NT2/D1 (cell line): Measurements from ENCODE around the gene CD47.

ENCODE experiments used
- YY1 ChIP-seq: IDR thresholded peaks from 2 replicates; pipeline ENCODE4 v1.6.1; 2011; ENCODE audit not compliant: insufficient read length, insufficient read depth
- ZNF274 ChIP-seq: IDR thresholded peaks from 2 replicates; pipeline ENCODE4 v1.6.1; 2011; ENCODE audit warnings: mild to moderate bottlenecking, low read depth, low read length

- TF ChIP-seq ZNF274 (no peak), YY1 (no peak)
Measured at GRCh38 chr3:108089579-108089978, 1.3 kb downstream of the CD47 start.
